Epithelial cell of proximal tubule (primary cell): Measurements from ENCODE around the gene NHS. TPM values are rescaled to one million over a fixed set of nuclear protein-coding genes. Genes with fewer than 3 reads are reported as not detected.
A peak's percentile ranks its signal among the peaks of the same experiment; 100 is the strongest.

Experiments used
- DNase-seq: peaks from one replicate; pipeline ENCODE4 v3.0.0-alpha.2; 2011; ENCODE audit warnings: low read depth
- H3K4me3 ChIP-seq: 2 replicates; pipeline ENCODE4 v1.5.1; 2011; ENCODE audit warnings: low read depth, mild to moderate bottlenecking, low read length
- total RNA-seq: library from RNA; depleted of rRNA; stranded (reverse); fragments of >200 nt; gene quantifications from 2 replicates; pipeline ENCODE4 v1.2.3, GENCODE V29; 2015
- TF ChIP-seq, protein P1 (sequence below): conservative IDR thresholded peaks from 2 replicates; pipeline ENCODE4 v1.5.1; 2012; ENCODE audit warnings: low read depth, mild to moderate bottlenecking, low read length

Gene NHS
- total RNA-seq, 1 donor from 2014 or later, result 7.6 TPM

DNA sequence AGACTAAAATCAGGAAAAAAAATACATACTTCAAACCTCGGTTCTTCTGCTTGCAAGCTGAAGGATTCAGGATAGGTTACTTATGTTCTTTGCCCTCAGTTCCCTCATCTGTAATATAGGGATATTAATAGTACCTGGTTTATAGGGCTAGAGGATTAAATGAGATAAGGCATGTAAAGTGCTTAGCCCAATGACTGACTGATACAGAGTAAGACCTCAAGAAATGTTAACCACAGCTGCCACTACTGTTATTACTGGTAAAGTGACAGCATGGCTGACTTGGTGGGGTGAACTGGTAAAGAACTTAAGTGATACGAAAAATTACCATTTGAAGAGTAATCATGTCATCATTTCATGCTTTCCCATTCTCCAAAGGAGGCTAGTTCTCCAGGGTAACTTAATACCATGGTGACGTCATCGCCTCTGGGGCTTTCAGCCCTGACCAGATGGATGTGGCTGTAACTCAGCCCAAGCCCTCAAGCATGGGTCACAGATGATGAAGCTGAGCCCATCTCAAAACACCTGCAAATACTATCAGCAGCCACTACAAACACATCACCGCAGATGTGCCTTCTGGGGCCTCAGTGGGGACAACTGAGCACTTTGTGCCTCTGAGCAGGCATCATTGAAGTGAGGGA, 317.8 kb downstream of the NHS start:
- DNase-seq, result no peak
- H3K4me3 ChIP-seq, result no peak overlapping the region
- TF ChIP-seq, protein P1, sequence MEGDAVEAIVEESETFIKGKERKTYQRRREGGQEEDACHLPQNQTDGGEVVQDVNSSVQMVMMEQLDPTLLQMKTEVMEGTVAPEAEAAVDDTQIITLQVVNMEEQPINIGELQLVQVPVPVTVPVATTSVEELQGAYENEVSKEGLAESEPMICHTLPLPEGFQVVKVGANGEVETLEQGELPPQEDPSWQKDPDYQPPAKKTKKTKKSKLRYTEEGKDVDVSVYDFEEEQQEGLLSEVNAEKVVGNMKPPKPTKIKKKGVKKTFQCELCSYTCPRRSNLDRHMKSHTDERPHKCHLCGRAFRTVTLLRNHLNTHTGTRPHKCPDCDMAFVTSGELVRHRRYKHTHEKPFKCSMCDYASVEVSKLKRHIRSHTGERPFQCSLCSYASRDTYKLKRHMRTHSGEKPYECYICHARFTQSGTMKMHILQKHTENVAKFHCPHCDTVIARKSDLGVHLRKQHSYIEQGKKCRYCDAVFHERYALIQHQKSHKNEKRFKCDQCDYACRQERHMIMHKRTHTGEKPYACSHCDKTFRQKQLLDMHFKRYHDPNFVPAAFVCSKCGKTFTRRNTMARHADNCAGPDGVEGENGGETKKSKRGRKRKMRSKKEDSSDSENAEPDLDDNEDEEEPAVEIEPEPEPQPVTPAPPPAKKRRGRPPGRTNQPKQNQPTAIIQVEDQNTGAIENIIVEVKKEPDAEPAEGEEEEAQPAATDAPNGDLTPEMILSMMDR, result no peak

DNA sequence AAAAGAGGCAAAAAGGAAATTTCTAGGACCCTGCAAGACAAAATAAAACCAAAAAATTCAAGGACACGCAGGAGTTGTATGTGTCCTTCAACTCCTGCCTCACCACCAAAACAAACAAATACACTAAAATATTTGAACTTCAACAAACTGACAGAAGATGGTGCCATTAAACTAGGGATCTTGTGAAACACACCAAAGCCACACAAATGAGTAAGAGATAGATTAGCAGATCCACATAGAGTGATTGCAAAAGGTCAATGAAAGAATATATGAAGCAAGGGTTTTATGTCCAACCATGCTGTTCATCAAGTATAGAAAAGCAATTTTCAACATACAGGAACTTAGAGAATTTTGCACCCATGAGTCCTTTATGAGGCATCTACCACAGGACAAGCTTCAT, 322.2 kb downstream of the NHS start:
- TF ChIP-seq, protein P1, result no peak
- DNase-seq, result no peak
- no peak overlapping the region for H3K4me3 ChIP-seq

DNA sequence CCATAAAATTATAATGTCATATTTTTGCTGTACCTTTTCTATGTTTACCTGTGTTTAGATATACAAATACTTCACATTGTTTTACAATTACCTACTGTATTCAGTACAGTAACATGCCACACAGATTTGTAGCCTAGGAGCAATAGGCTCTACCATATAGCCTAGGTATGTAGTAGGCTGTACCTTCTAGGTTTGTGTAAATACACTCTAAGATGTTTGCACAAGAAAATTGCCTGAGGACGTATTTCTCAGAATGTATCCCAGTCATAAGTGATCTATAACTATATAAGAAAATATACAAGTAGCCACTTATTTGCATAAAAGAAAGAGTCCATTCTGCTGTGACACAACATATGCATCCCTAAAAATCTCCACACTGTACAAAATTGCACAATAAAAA, 326.0 kb downstream of the NHS start:
- DNase-seq, result no peak
- TF ChIP-seq, protein P1, result no peak
- H3K4me3 ChIP-seq, result no peak overlapping the region

DNA sequence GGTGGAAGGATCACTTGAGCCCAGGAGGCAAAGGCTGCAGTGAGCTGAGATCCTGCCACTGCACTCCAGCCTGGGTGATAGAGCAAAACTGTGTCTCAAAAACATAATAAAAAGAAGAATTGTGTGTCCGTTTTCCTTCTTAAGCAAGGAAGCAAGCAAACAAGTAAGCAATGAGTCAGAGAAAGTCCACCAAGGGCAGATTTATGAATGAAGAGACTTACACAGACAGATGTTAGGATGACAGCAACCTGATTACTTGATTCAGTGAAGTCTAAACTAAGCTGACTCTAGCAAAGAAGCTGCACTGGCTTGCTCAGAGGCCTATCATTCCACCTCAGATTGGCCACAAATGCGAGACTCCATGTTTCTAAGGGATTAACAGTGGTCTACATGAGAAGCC, 328.2 kb downstream of the NHS start:
- no peak for DNase-seq

DNA sequence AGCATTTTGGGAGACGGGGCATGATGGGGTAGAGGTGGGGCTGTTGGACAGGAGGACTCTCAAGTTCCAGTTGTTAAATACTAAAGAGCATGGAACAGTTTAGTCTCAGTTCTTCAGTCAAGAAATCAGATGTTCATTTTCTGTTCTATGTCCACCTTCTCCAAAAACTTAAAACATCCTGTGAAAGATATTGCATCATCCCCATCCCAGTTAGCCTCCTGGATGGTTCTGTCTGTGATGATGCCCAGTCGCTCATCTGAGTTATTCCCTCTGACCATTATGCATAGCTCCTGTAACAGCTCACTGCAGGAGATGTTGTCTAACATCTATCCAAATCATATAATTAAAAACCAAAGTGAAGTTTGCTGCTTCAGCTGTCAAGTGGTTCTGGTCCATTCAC, 330.2 kb downstream of the NHS start:
- DNase-seq, result no peak
- H3K4me3 ChIP-seq, result no peak overlapping the region
- TF ChIP-seq, protein P1, result no peak

More for the DNA sequence above, 328.2 kb downstream of the NHS start:
- TF ChIP-seq, protein P1, result no peak
- H3K4me3 ChIP-seq, result no peak overlapping the region

DNA sequence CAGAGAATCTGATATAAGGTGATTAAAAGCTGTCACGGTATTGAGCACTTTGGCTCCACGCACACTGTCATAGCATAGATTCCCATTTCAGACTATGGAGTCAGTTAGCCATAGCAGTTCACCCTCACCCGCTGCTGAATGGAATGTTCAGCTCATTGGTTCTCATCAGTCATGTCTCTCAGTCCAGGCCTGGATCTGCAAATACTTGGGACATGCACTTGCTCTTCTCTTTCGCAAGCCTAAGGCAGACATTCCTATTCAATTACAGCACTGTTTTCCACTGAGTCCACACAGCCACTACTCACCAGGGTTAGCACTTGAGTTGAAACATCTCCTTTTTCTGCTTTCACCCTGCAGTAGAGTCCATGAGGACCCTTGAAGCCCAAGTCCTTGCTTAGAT, 331.7 kb downstream of the NHS start:
- TF ChIP-seq, protein P1, result no peak
- peak; percentile 49 for DNase-seq
- H3K4me3 ChIP-seq, result no peak overlapping the region

DNA sequence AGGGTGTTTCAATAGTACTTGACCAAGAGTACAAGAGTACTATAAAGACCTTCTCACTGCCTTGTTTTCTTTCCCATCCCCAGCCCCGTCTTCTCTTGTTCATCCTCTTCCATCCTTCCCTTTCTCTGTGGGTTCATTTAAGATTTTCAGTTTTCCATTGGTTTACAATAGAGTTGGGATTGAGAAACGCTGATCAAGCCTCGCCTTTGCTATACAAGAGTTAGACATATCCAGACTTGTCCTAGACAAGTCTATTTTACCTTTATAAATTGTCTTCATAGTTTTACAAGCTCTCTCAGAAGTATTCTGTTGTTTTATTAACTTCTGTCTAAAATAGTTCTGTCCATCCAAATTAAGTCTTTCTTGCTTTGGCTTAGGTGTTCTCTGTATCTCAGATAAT, 332.7 kb downstream of the NHS start:
- TF ChIP-seq, protein P1, result no peak
- no peak for DNase-seq
- H3K4me3 ChIP-seq, result no peak overlapping the region
